GM12878 (cell line): ENCODE data around the gene MYH6. TPM values are rescaled to one million over a fixed set of nuclear protein-coding genes. Genes with fewer than 3 reads are reported as not detected.

Experiments used
- ATAC-seq: fragments of 200-7000 bp; cut with Tn5 transposase; 3 replicates; pipeline ENCODE4 v1.9.1; 2020; ENCODE audit warnings: mild to moderate bottlenecking, moderate library complexity
- BruUV-seq: library from RNA; stranded (reverse); fragments of 400-500 nt; replicated peaks from 2 replicates; lab custom pipeline; 2021; lab: Mats Ljungman, UMichigan
- CTCF ChIA-PET: fragments of 300-600 bp; sonication (Branson Sonifier 250); formaldehyde crosslinking; extraction: SDS; loops from one replicate; lab custom pipeline; 2021; ENCODE audit warnings: inconsistent platforms; lab: Yijun Ruan, JAX
- POLR2A ChIA-PET: fragments of 350-600 bp; formaldehyde crosslinking; extraction: SDS; loops from one replicate; lab custom pipeline; 2021; ENCODE audit warnings: inconsistent platforms; lab: Charles Lee
- RAD21 ChIA-PET: fragments of 300-600 bp; sonication (Branson Sonifier 250); formaldehyde crosslinking; loops from one replicate; lab custom pipeline; 2023; ENCODE audit warnings: antibody characterized with exemption; ENCODE audit not compliant: unreplicated experiment; lab: Charles Lee
- SMC1A ChIA-PET: fragments of 300-600 bp; sonication (Branson Sonifier 250); formaldehyde crosslinking; loops from one replicate; lab custom pipeline; 2023; ENCODE audit not compliant: unreplicated experiment, uncharacterized antibody; lab: Charles Lee
- DNase-seq: peaks from one replicate; pipeline ENCODE4 v3.0.0-alpha.2; 2011; ENCODE audit warnings: low read depth, low spot score
- FAIRE-seq: peaks from 3 replicates; lab custom pipeline; 2011; peaks lifted over from hg19 to GRCh38; lab: Jason Lieb, UNC
- H2AFZ ChIP-seq: 2 replicates; pipeline ENCODE4 v1.6.0; 2011; ENCODE audit warnings: low read depth, low read length, control low read depth; ENCODE audit not compliant: control insufficient read depth
- H3K27ac ChIP-seq: 2 replicates; pipeline ENCODE4 v1.5.1; 2011; ENCODE audit warnings: control low read depth; ENCODE audit not compliant: control insufficient read depth, insufficient read depth
- H3K27me3 ChIP-seq, 2 experiments: replicated peaks in 1 of 2; 2 replicates each; pipeline versions ENCODE4 v1.6.0 to v1.6.1; 2011; ENCODE audit warnings: low read length in 1 of 2; ENCODE audit not compliant: control insufficient read depth in 2 of 2, insufficient read depth in 2 of 2
- H3K36me3 ChIP-seq, 2 experiments: 2 replicates each; pipeline ENCODE4 v1.5.1; 2011; ENCODE audit warnings: low read length in 1 of 2; ENCODE audit not compliant: control insufficient read depth in 2 of 2, insufficient read depth in 2 of 2
- H3K4me1 ChIP-seq: 2 replicates; pipeline ENCODE4 v1.6.1; 2011; ENCODE audit warnings: mild to moderate bottlenecking, low read length, moderate library complexity, mixed read lengths; ENCODE audit not compliant: control insufficient read depth, insufficient read depth
- H3K4me2 ChIP-seq: 2 replicates; pipeline ENCODE4 v1.6.0; 2011; ENCODE audit warnings: control low read depth; ENCODE audit not compliant: control insufficient read depth, insufficient read depth
- H3K4me3 ChIP-seq: fragments of 200-600 bp; sonication (generic); 2 replicates; pipeline ENCODE4 v1.5.1; 2016
- H3K79me2 ChIP-seq: 2 replicates; pipeline ENCODE4 v1.6.0; 2011; ENCODE audit warnings: low read length; ENCODE audit not compliant: control insufficient read depth, insufficient read depth
- H3K9ac ChIP-seq: 2 replicates; pipeline ENCODE4 v1.8.0; 2011; ENCODE audit warnings: low read length, control low read depth, mixed read lengths; ENCODE audit not compliant: control insufficient read depth, insufficient read depth
- H3K9me3 ChIP-seq: replicated peaks from 3 replicates; pipeline ENCODE4 v1.5.1; 2011; ENCODE audit warnings: mild to moderate bottlenecking, low read length; ENCODE audit not compliant: control insufficient read depth, insufficient read depth
- H4K20me1 ChIP-seq: 2 replicates; pipeline ENCODE4 v1.6.0; 2011; ENCODE audit not compliant: control insufficient read depth, insufficient read depth
- BCL11A ChIP-seq: IDR thresholded peaks from 2 replicates; pipeline ENCODE4 v1.6.1; 2011; ENCODE audit warnings: low read depth, low read length
- CHD2 ChIP-seq: IDR thresholded peaks from 2 replicates; pipeline ENCODE4 v1.6.1; 2011; ENCODE audit warnings: low read depth, low read length, improper control_type of control experiment, borderline replicate concordance
- CHD4 ChIP-seq: fragments of 200-600 bp; sonication (generic); IDR thresholded peaks from 2 replicates; pipeline ENCODE4 v1.6.1; 2016; ENCODE audit warnings: mild to moderate bottlenecking
- CTCF ChIP-seq, 3 experiments: IDR thresholded peaks in 2 of 3; conservative IDR thresholded peaks in 1 of 3; 2 replicates each; pipeline ENCODE4 v1.5.1; 2011; ENCODE audit warnings: low read depth in 3 of 3, low read length in 3 of 3, mild to moderate bottlenecking in 3 of 3, control low read depth in 2 of 3, moderate library complexity in 2 of 3, inconsistent platforms in 1 of 3, mixed read lengths in 1 of 3; ENCODE audit not compliant: control insufficient read depth in 2 of 3, insufficient read depth in 1 of 3; ENCODE audit errors: extremely low read depth in 1 of 3
- EP300 ChIP-seq, 2 experiments: fragments of 150-350 bp in 1 of 2; IDR thresholded peaks; 2 replicates each; pipeline ENCODE4 v1.6.1; 2011 to 2012; ENCODE audit warnings: low read depth in 2 of 2, low read length in 2 of 2, borderline replicate concordance in 1 of 2, improper control_type of control experiment in 1 of 2, inconsistent platforms in 1 of 2; ENCODE audit not compliant: control insufficient read depth in 1 of 2
- ETV6 ChIP-seq, 2 experiments: fragments of 450-650 bp in 1 of 2; IDR thresholded peaks in 1 of 2; conservative IDR thresholded peaks in 1 of 2; 2 replicates each; pipeline ENCODE4 v1.6.1; 2014; ENCODE audit warnings: antibody characterized with exemption in 1 of 2, borderline replicate concordance in 1 of 2, low read depth in 1 of 2, mild to moderate bottlenecking in 1 of 2, moderate library complexity in 1 of 2
- HDGF ChIP-seq: fragments of 450-650 bp; IDR thresholded peaks from 2 replicates; pipeline ENCODE4 v1.6.1; 2016; ENCODE audit warnings: antibody characterized with exemption
- IKZF1 ChIP-seq: fragments of 450-650 bp; conservative IDR thresholded peaks from 2 replicates; pipeline ENCODE4 v1.6.1; 2017; ENCODE audit warnings: antibody characterized with exemption, mild to moderate bottlenecking
- IRF4 ChIP-seq: IDR thresholded peaks from 2 replicates; pipeline ENCODE4 v1.6.1; 2011; ENCODE audit warnings: low read depth, low read length
- NRF1 ChIP-seq: conservative IDR thresholded peaks from 2 replicates; pipeline ENCODE4 v1.6.1; 2011; ENCODE audit warnings: mild to moderate bottlenecking, low read depth, low read length, improper control_type of control experiment
- PAX8 ChIP-seq: fragments of 450-650 bp; IDR thresholded peaks from 2 replicates; pipeline ENCODE4 v1.6.1; 2017; ENCODE audit warnings: mild to moderate bottlenecking, moderate library complexity
- RELA ChIP-seq: fragments of 450-650 bp; IDR thresholded peaks from 2 replicates; pipeline ENCODE4 v1.8.0; 2014; ENCODE audit warnings: borderline replicate concordance; ENCODE audit not compliant: partially characterized antibody
- STAT1 ChIP-seq: fragments of 450-650 bp; conservative IDR thresholded peaks from 2 replicates; pipeline ENCODE4 v1.6.1; 2014; ENCODE audit warnings: antibody characterized with exemption, mild to moderate bottlenecking
- YBX1 ChIP-seq: fragments of 450-650 bp; IDR thresholded peaks from 2 replicates; pipeline ENCODE4 v1.6.1; 2016; ENCODE audit warnings: antibody characterized with exemption
- ZNF384 ChIP-seq: IDR thresholded peaks from 2 replicates; pipeline ENCODE4 v1.6.1; 2012; ENCODE audit warnings: low read depth, mild to moderate bottlenecking, low read length, improper control_type of control experiment, borderline replicate concordance
- ZNF592 ChIP-seq: fragments of 450-650 bp; IDR thresholded peaks from 2 replicates; pipeline ENCODE4 v1.6.1; 2017; ENCODE audit warnings: mild to moderate bottlenecking, moderate library complexity
- WGBS: methylation state at CpG from one replicate; pipeline ENCODE4 v1.1.6; 2016; ENCODE audit warnings: low lambda C conversion rate; ENCODE audit not compliant: insufficient replicate concordance, insufficient coverage; ENCODE audit errors: missing lambda C conversion rate; 5-methylcytosine and 5-hydroxymethylcytosine counted together
- in situ Hi-C: fragments of 300-500 bp; cut with MboI; formaldehyde crosslinking; loops from 9 replicates; pipeline ENCODE4 v1.14.3; 2018; ENCODE audit warnings: mixed read lengths
- intact Hi-C: fragments of 100-400 bp; cut with micrococcal nuclease; formaldehyde crosslinking; loops from one replicate; pipeline ENCODE4 v1.14.2; 2022; ENCODE audit not compliant: unreplicated experiment
- polyA plus RNA-seq, 11 experiments: library from polyadenylated mRNA; depleted of rRNA in 4 of 11; unstranded in 6 of 11; stranded (reverse) in 5 of 11; fragments of >200 nt; fragmentation: Nextera tagmentation in 4 of 11; fragmentation: Illumina TruSeq in 1 of 11; extraction: Ambion mirVana in 4 of 11; extraction: Trizol in 1 of 11; gene quantifications; 1 replicate in 1 of 11; 2 replicates in 10 of 11; pipeline versions ENCODE4 v1.2.1 to v1.2.3, GENCODE V29; 2011 to 2016; ENCODE audit warnings: inconsistent platforms in 2 of 11, missing spikeins in 2 of 11, low read depth in 1 of 11
- total RNA-seq, 4 experiments: library from RNA; depleted of rRNA in 3 of 4; stranded (reverse); fragments of >200 nt in 3 of 4; fragmentation: Illumina TruSeq in 1 of 4; extraction: Trizol in 1 of 4; gene quantifications; 2 replicates each; pipeline versions ENCODE4 v1.2.1 to v1.2.3, GENCODE V29; 2013 to 2021
- TF ChIP-seq, protein P1 (sequence below): IDR thresholded peaks from 2 replicates; pipeline ENCODE4 v1.6.1; 2011; ENCODE audit warnings: low read depth, mild to moderate bottlenecking, low read length, moderate library complexity, borderline replicate concordance; ENCODE audit errors: extremely low read depth
- TF ChIP-seq, protein P2 (sequence below): fragments of 150-350 bp; IDR thresholded peaks from 2 replicates; pipeline ENCODE4 v1.6.1; 2014; ENCODE audit warnings: mild to moderate bottlenecking, low read depth, low read length

MYH6 gene
- total and polyA plus RNA-seq, 10 of the 15 experiments (the other 5 are each of a cell fraction or from before 2014, with no cell fraction given) = 0.01 to 0.84 (median 0.05) TPM; not detected in 7

- Histone ChIP-seq H2AFZ (no peak overlapping the region), H3K4me2 (no peak overlapping the region), H3K27ac (no peak overlapping the region), H3K79me2 (no peaks in the 10 kb centered on the region), H3K4me1 (no peaks in the 10 kb centered on the region), H4K20me1 (no peaks in the 10 kb centered on the region), H3K9ac (no peak overlapping the region), H3K4me3 (no peak overlapping the region), H3K9me3 (no peaks in the 10 kb centered on the region), H3K36me3 (no peaks in the 10 kb centered on the region), H3K27me3 (peaks cover 1 to 3% of the 10 kb centered on the region in 2 experiments; a peak in 2 of 4 replicates)
- BruUV-seq = no TSS peak
- in situ Hi-C loops (no loop called here), intact Hi-C loops (no loop called here)
- ATAC-seq (peak; percentile 46; the same call in 2 of the 3 replicates), FAIRE-seq (no peak), DNase-seq (no peak)
- ChIA-PET RAD21 (no interaction called here), CTCF (no interaction called here), POLR2A (no interaction called here), SMC1A (no interaction called here)
- WGBS = 0% methylated on average over 3 of the region's 3 CpGs
- TF ChIP-seq IRF4 = no peak
- no peak for TF ChIP-seq ZNF384
- TF ChIP-seq CTCF (IDR thresholded peaks at IDR 0.05 in 2 of 3, conservative IDR thresholded peaks at IDR 0.05 in 1 of 3; ENCODE audit: control insufficient read depth in 2 of 3, extremely low read depth in 1 of 3, insufficient read depth in 1 of 3, low read depth in 3 of 3, low read length in 3 of 3) = no peak
- TF ChIP-seq, protein P1, sequence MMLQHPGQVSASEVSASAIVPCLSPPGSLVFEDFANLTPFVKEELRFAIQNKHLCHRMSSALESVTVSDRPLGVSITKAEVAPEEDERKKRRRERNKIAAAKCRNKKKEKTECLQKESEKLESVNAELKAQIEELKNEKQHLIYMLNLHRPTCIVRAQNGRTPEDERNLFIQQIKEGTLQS = no peak
- TF ChIP-seq BCL11A = no peak
- no peak for TF ChIP-seq NRF1
- no peak for TF ChIP-seq PAX8
- TF ChIP-seq, protein P2, sequence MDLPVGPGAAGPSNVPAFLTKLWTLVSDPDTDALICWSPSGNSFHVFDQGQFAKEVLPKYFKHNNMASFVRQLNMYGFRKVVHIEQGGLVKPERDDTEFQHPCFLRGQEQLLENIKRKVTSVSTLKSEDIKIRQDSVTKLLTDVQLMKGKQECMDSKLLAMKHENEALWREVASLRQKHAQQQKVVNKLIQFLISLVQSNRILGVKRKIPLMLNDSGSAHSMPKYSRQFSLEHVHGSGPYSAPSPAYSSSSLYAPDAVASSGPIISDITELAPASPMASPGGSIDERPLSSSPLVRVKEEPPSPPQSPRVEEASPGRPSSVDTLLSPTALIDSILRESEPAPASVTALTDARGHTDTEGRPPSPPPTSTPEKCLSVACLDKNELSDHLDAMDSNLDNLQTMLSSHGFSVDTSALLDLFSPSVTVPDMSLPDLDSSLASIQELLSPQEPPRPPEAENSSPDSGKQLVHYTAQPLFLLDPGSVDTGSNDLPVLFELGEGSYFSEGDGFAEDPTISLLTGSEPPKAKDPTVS = no peak
- TF ChIP-seq ZNF592 = no peak
- TF ChIP-seq YBX1 = no peak
- TF ChIP-seq RELA = no peak
- no peak for TF ChIP-seq CHD2
- no peak for TF ChIP-seq IKZF1
- no peak for TF ChIP-seq HDGF
- no peak for TF ChIP-seq STAT1
- TF ChIP-seq ETV6 (conservative IDR thresholded peaks at IDR 0.05 in 1 of 2, IDR thresholded peaks at IDR 0.05 in 1 of 2; ENCODE audit: borderline replicate concordance in 1 of 2, low read depth in 1 of 2) = no peak
- no peak for TF ChIP-seq EP300 (IDR thresholded peaks at IDR 0.05; ENCODE audit: borderline replicate concordance in 1 of 2, control insufficient read depth in 1 of 2, low read depth in 2 of 2, low read length in 2 of 2)
- TF ChIP-seq CHD4 = no peak
Observed at GRCh38 chr14:23358042-23358441, 50.0 kb downstream of the MYH6 start.
